GM18511 (cell line): Measurements from ENCODE around the gene MIX23.

Experiments
- ATAC-seq: cut with Tn5 transposase; IDR thresholded peaks from one replicate; pipeline ENCODE4 v1.9.1; 2021; ENCODE audit warnings: mild to moderate bottlenecking, moderate library complexity; ENCODE audit not compliant: unreplicated experiment

MIX23 gene

GRCh38 chr3:122353215-122353614 lies 29.8 kb downstream of the MIX23 start:
- no peak for ATAC-seq

GRCh38 chr3:122351612-122352011 lies 31.4 kb downstream of the MIX23 start:
- no peak for ATAC-seq

GRCh38 chr3:122350814-122351418 lies 32.1 kb downstream of the MIX23 start:
- ATAC-seq = no peak

- no peak for ATAC-seq
Observed at GRCh38 chr3:122349171-122349570, 33.9 kb downstream of the MIX23 start.

- ATAC-seq = no peak
Observed at GRCh38 chr3:122343654-122344053, 39.4 kb downstream of the MIX23 start.

- no peak for ATAC-seq
Observed at GRCh38 chr3:122342803-122343202, 40.2 kb downstream of the MIX23 start.

GRCh38 chr3:122332551-122332950 lies 50.5 kb downstream of the MIX23 start:
- no peak for ATAC-seq

GRCh38 chr3:122331886-122332285 lies 51.1 kb downstream of the MIX23 start:
- ATAC-seq = no peak

- no peak for ATAC-seq
Observed at GRCh38 chr3:122325769-122326168, 57.3 kb downstream of the MIX23 start.

- ATAC-seq = no peak
Observed at GRCh38 chr3:122324871-122325323, 58.1 kb downstream of the MIX23 start, which contains the start of gene CSTA. CSTA (plus strand) TSS chr3:122325248; CDS start chr3:122325293, 45 bp downstream.

GRCh38 chr3:122322095-122323075 lies 60.6 kb downstream of the MIX23 start:
- ATAC-seq = peak; percentile 71

- no peak for ATAC-seq
Observed at GRCh38 chr3:122318620-122319019, 64.4 kb downstream of the MIX23 start.

GRCh38 chr3:122316368-122316767 lies 66.7 kb downstream of the MIX23 start:
- ATAC-seq = no peak

- no peak for ATAC-seq
Observed at GRCh38 chr3:122315619-122316018, 67.4 kb downstream of the MIX23 start.

- ATAC-seq = no peak
Observed at GRCh38 chr3:122314228-122314876, 68.7 kb downstream of the MIX23 start.

GRCh38 chr3:122313281-122313680 lies 69.8 kb downstream of the MIX23 start:
- ATAC-seq = no peak

GRCh38 chr3:122312826-122313225 lies 70.2 kb downstream of the MIX23 start:
- no peak for ATAC-seq

GRCh38 chr3:122310361-122310760 lies 72.7 kb downstream of the MIX23 start:
- no peak for ATAC-seq
